Measurements from ENCODE around the gene URI1.
"Not testable (repeated sequence)": the region's sequence is repeated elsewhere in the genome, so short reads cannot be mapped to it uniquely, and the experiment has no call there.

- not testable (repeated sequence) for TF ChIP-seq CTCF (IDR thresholded peaks at IDR 0.05); EP300 (IDR thresholded peaks at IDR 0.05; ENCODE audit: low read depth); POLR2A (IDR thresholded peaks at IDR 0.05)
Measured at GRCh38 chr19:30043008-30043407, 101.0 kb downstream of the URI1 start.
